Measurements from ENCODE around the gene ERMP1.
A peak's percentile ranks its signal among the peaks of the same experiment; 100 is the strongest.

Gene ERMP1

DNA sequence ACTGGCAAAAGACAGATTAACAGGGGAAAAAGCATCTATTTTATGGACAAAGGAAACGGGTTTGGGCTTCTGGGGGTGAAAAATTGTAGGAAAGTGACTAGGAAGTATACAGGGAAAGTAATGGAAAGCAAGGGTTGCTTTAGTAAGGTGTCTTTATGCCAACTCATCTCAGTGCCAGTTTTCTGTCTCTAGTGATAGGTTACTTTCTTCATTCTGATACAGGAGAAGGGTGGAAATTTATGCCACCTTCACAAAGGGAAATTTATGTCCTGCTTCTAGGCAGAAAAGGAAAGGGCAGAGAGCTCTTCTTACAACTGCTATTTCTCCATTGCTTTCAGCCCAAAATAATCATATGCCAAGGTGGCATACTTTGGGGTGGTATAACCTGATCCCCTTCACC, 20.1 kb upstream of the ERMP1 start:
- no peak for DNase-seq

- no peak for DNase-seq
Observed at GRCh38 chr9:5851445-5851844, 18.5 kb upstream of the ERMP1 start.

DNA sequence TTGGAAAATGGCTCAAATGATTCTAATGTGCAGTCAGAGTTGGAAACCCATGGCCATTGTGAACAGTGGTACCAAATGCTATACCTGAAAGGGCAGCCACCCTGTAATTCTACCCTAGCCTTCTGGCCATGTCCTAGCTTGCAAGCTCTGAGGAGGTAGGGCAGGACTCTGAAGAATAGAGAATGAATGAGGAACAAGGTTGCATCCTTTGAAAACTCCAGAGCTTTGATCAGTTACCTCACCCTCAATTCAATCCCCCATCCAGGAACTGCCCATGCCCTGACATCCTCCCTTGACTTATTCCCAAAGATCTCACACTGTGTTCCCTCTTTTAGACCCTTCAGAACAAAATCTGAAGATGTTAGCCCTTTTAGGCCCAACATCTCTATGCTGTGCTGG, 17.8 kb upstream of the ERMP1 start:
- no peak for DNase-seq

DNA sequence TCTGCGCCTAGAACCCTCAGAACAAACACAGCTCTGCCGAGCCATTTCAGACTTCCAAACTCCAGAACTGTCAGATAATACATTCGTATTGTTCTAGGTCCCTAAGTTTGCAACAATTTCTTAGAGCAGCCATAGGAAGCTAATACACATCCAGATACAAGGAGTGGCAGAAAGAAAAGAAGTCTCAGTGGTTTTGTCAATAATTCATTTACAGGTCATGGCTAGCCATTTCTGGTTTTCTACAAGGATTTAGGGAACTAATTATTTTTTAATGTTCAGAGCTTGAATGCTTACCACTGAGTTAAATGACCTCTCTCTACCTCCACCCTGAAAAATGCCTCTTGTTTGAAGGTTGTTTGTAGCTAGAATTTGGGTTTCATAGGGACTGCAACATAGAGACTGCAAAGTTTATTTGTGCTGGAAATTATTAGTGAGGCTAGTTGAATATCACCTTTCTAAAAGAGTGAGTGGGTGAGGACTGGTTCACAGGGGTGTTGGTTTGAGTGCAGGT, 15.5 kb upstream of the ERMP1 start:
- DNase-seq: no peak

GRCh38 chr9:5846501-5846921, 13.6 kb upstream of the ERMP1 start:
- DNase-seq: no peak

DNA sequence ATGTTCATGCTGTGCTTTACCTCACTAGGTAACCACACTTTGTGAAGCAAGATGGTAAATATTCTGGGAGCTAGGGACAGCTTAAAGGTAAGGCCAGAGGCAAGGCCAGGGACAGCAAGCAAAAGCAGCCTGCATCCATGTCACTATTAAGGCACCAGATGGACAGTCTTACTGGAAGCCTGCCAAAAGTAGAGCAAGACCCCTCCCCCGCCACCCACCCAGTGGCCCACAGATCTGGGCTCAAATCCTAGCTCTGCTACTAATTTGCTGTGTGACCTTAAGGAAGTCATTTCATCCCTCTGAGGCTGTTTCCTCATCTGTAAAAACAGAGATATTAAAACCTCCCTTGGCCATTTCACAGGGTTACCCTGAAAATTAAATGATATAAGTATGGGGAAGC, 13.2 kb upstream of the ERMP1 start:
- peak; percentile 83 for DNase-seq

GRCh38 chr9:5845157-5845531, 12.2 kb upstream of the ERMP1 start:
- DNase-seq: no peak

DNA sequence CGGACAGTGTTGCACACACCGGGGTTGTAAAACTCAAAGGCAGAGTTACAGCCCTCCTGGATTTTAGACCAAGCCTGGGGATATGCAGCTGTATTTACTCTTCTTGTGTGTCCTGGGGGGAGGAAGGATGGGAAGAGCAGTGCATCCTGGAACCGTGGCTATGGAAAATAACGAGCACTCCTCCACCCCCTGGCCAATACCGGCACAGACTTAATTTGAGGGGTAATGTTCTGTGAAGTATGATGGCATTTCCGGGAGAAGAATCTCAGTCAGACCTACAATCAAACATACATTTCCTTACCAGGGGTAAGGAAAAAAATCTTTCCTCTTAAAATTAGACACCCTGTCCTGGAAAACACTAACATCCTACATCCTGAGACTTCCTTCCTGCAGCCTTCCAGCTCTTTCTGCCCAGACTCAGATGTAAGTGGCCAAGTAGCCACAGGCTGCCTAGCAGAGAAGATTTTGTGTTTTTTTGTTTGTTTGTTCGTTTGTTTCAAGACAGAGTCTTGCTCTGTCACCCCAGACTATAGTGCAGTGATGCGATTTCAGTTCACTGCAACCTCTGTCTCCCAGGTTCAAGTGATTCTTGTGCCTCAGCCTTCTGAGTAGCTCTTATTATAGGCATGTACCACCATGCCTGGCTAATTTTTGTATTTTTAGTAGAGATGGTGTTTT, 11.0 kb upstream of the ERMP1 start:
- DNase-seq: peak; percentile 1

- DNase-seq: no peak
Observed at GRCh38 chr9:5842929-5843793, 10.2 kb upstream of the ERMP1 start.

DNA sequence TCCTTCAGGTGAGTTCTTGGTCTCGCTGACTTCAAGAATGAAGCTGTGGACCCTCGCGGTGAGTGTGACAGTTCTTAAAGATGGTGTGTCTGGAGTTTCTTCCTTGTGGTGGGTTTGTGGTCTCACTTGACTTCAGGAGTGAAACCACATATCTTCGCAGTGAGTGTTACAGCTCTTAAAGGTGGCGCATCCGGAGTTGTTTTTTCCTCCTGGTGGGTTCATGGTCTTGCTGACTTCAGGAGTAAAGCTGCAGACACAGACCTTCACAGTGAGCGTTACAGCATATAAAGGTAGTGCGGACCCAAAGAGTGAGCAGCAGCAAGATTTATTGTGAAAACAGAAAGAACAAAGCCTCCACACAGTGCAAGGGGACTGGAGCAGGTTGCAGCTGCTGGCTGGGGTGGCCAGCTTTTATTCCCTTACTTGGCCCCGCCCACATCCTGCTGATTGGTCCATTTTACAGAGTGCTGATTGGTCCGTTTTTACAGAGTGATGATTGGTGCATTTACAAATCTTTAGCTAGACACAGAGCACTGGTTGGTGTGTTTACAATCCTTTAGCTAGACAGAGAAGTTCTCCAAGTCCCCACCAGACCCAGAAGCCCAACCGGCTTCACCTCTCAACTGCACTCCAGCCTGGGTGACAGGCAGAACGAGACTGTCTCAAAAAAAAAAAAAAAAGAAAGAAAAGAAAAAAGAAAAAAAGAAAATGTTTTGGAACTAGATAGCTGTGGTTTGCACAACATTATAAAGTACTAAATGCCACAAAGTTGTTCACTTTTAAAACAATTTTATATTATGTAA, 9.1 kb upstream of the ERMP1 start:
- DNase-seq: no peak

DNA sequence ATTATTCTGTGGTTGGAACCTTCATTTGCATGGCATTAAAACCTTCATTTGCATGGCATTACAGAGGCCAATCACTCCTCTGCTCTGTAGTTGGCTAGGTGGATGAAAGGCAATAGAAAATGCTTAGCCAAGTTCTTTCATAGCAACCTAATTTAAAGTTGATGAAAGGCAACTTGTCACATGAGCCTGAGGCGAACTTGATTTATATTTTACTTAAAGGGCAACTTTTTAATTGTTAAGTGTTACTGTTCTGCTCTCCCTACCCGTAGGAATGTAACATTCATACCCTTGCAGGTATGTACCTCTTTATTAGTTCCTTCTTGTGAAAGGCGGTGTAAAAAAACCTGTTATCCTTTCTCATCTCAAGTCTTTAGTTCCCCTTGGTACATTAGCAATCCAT, 7.9 kb upstream of the ERMP1 start:
- DNase-seq: no peak

DNA sequence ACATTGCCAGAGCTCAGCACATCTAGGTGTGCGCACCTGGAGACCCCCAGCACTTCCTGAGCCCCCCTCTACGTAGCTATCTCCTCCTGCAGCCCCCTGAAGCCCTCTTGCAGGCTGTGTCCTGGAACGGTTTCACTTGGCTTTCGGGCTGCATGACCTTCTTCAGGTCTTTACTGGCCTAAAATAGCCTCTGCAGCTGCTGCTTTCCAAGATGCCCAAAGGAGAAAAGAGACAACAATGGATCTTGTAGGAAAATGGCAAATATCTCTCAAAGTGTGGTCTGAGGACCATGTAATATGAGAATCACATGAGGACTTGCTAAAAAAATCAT, 6.6 kb upstream of the ERMP1 start:
- no peak for DNase-seq

DNA sequence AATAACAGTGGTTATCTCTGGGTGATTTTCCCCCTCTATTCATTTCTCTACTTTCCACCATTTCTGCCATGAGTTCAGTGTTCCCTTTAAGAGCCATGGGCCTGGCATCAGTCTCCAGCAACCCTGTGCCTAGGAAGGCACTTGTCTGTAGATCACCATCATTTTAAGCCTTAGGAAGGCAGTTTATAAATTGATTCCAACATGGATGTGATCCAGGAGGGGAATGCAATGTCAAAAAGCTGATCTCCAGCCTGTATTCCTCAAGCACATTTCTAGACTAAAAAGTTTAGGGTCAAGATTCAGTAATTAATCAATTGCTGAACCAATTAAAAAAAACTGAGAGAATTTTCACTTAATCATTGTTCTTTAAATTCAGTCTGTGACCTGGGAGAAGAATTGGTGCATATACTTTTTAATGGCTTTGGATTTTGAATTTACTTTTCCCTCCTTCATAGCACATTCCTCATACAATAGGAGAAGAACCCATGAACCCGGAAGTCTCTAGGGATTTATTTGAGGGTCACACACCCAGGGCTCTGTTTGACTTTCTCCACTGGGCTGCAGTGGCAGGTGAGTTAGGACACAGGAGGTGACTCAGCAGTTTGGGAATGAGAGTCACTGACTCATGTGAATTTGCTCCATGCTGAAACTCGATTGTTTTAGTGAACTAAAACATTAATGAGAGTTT, 6.1 kb upstream of the ERMP1 start:
- DNase-seq: no peak

DNA sequence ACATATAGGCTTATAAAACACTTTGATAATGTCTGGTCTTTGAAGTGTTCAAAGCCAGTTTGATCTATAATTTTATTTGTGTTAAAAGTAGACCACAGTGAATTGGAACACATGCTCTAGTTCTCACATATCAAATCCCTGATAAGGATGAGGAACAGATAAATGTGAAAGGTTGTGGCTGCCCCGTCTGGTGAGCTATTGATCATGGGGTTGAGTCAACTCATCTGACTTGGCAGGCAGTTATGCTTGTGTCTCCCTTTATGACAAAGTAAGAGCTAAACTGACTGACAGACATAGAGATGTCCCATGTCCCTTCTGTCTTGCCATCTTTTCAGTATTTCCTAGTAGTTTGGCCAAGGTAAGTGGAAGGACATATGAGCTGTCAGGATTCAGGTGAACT, 2.9 kb upstream of the ERMP1 start:
- DNase-seq: no peak

- DNase-seq: no peak
Observed at GRCh38 chr9:5834214-5834613, 1.3 kb upstream of the ERMP1 start.

GRCh38 chr9:5832071-5832537, 813 bp downstream of the ERMP1 start:
- DNase-seq: peak; percentile 29

- DNase-seq: no peak
Observed at GRCh38 chr9:5825895-5826622, 6.9 kb downstream of the ERMP1 start.

DNA sequence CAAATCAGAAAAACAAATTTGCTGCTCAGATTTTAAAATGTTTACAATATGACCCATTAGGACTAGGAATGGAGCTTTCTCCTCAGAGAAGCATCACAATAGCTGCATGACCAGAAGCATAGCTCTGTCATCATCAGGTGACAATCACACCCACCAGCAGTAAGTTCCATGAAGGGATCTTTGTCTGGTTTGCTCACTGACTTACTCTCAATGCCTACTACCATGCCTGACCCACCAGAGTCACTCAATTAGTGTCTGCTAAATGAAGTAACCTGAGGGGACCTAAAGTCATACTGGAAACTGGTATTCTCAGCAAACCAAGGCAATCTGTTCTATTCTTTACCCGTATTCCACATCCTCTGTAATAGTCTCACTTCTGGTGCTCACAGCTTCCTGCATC, 7.7 kb downstream of the ERMP1 start:
- no peak for DNase-seq

GRCh38 chr9:5820425-5820824, 12.5 kb downstream of the ERMP1 start:
- no peak for DNase-seq

DNA sequence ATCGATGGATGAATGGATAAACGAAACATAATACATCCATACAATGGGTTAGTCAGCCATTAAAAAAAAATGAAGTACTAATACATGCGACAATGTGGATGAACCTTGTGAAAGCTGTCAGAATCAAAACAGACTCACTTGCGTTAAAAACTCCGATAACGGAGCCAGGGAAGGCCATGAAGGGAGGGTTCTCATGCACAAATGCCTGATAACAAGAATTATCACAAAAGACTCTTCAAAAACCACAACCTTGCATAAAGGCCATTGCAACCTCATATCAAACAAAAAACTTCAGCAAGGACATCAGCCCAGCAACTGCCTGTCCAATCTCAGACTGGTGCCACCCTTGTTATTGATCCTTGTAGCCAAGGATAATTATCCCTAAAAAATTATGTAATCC, 13.7 kb downstream of the ERMP1 start:
- DNase-seq: no peak

DNA sequence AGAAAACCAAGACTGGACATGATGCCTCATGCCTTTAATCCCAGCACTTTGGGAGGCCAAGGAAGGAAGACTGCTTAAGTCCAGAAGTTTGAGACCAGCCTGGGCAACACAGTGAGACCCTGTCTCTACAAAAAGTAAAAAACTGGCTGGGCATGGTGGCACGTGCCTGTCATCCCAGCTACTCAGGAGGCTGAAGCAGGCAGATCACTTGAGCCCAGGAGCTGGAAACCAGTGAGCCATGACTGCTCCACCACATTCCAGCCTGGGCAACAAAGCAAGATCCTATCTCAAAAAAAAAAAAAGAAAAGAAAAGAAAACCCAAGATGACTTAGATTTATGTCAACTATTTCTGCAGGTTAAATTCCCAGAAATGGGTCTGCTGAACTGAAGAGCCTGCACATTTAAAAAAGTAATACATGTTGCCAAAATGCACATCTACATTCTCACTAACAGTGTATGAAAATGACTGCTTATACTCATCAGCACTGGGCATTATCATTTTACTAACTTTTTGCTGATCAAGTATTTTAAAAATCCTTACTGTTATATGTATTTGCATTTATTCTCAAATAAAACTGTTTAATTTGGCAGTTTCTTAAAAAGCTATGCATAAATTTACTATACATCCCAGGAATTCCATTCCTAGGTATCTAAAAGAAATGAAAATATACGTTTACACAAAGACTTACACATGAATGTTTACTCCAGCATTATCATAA, 14.3 kb downstream of the ERMP1 start:
- no peak for DNase-seq

GRCh38 chr9:5817862-5818261, 15.1 kb downstream of the ERMP1 start:
- DNase-seq: no peak
